HG03558 (cell line): ENCODE data around the gene KIAA0319L.

Experiments used
- ATAC-seq: cut with Tn5 transposase; IDR thresholded peaks from one replicate; pipeline ENCODE4 v1.9.1; 2021; ENCODE audit warnings: moderate number of reproducible peaks; ENCODE audit not compliant: unreplicated experiment; ENCODE audit errors: extremely low read depth

KIAA0319L gene

GRCh38 chr1:35452106-35452774 lies 105.0 kb downstream of the KIAA0319L start:
- ATAC-seq = no peak

GRCh38 chr1:35451125-35451528 lies 106.1 kb downstream of the KIAA0319L start:
- ATAC-seq = no peak

- no peak for ATAC-seq
These were observed 107.7 kb downstream of the KIAA0319L start for GRCh38 chr1:35449334-35450008.

- no peak for ATAC-seq
These were observed 108.8 kb downstream of the KIAA0319L start for GRCh38 chr1:35448344-35448801.

GRCh38 chr1:35447278-35447677 lies 109.9 kb downstream of the KIAA0319L start:
- ATAC-seq = no peak

- ATAC-seq = no peak
These were observed 112.8 kb downstream of the KIAA0319L start for GRCh38 chr1:35444519-35444774.

- no peak for ATAC-seq
These were observed 113.3 kb downstream of the KIAA0319L start for GRCh38 chr1:35443768-35444518.

GRCh38 chr1:35442734-35443133 lies 114.5 kb downstream of the KIAA0319L start:
- ATAC-seq = no peak

- no peak for ATAC-seq
These were observed 115.2 kb downstream of the KIAA0319L start for GRCh38 chr1:35441926-35442579.

GRCh38 chr1:35439626-35440025 lies 117.6 kb downstream of the KIAA0319L start:
- no peak for ATAC-seq

- no peak for ATAC-seq
These were observed 120.0 kb downstream of the KIAA0319L start for GRCh38 chr1:35437200-35437599.

- ATAC-seq = no peak
These were observed 121.1 kb downstream of the KIAA0319L start for GRCh38 chr1:35436078-35436477.

- ATAC-seq = no peak
These were observed 122.5 kb downstream of the KIAA0319L start for GRCh38 chr1:35434703-35435102.

- no peak for ATAC-seq
These were observed 123.5 kb downstream of the KIAA0319L start for GRCh38 chr1:35433714-35434113.

- ATAC-seq = no peak
These were observed 125.0 kb downstream of the KIAA0319L start for GRCh38 chr1:35432231-35432630.

GRCh38 chr1:35431173-35431599 lies 126.0 kb downstream of the KIAA0319L start:
- ATAC-seq = no peak

GRCh38 chr1:35430762-35431161 lies 126.4 kb downstream of the KIAA0319L start:
- no peak for ATAC-seq

- ATAC-seq = no peak
These were observed 128.8 kb downstream of the KIAA0319L start for GRCh38 chr1:35428360-35428759.

- ATAC-seq = no peak
These were observed 131.1 kb downstream of the KIAA0319L start for GRCh38 chr1:35426097-35426586.

- no peak for ATAC-seq
These were observed 148.3 kb downstream of the KIAA0319L start for GRCh38 chr1:35408925-35409324.

GRCh38 chr1:35407743-35408142 lies 149.5 kb downstream of the KIAA0319L start:
- no peak for ATAC-seq
